A549 (cell line): ENCODE data around the gene MADCAM1. TPM values are rescaled to one million over a fixed set of nuclear protein-coding genes. Genes with fewer than 3 reads are reported as not detected.

Experiments used
- ATAC-seq, 2 experiments: fragments of 200-7000 bp in 1 of 2; fragments of >200 bp in 1 of 2; cut with Nextera tagmentation in 1 of 2; cut with Tn5 transposase in 1 of 2; 3 replicates each; pipeline versions ENCODE4 v1.8.0 to v1.9.1; 2018 to 2020; ENCODE audit warnings: mild to moderate bottlenecking in 1 of 2, moderate library complexity in 1 of 2
- CTCF ChIA-PET: fragments of 300-600 bp; sonication (Branson Sonifier 250); formaldehyde crosslinking; extraction: SDS; loops from one replicate; lab custom pipeline; 2021; ENCODE audit warnings: antibody characterized with exemption, inconsistent platforms; lab: Yijun Ruan, JAX
- POLR2A ChIA-PET: fragments of 350-600 bp; formaldehyde crosslinking; extraction: SDS; loops from one replicate; lab custom pipeline; 2021; ENCODE audit warnings: antibody characterized with exemption, inconsistent platforms; lab: Yijun Ruan, JAX
- DNase-seq, 2 experiments: peaks; one replicate each; pipeline versions ENCODE4 v3.0.0 to v3.0.0-alpha.2; 2011 to 2016; ENCODE audit warnings: low read depth in 1 of 2, low spot score in 1 of 2
- FAIRE-seq: peaks from 2 replicates; lab custom pipeline; 2011; peaks lifted over from hg19 to GRCh38; lab: Jason Lieb, UNC
- H3K27ac ChIP-seq, 2 experiments: fragments of >200 bp; sonication (Bioruptor Twin); formaldehyde crosslinking; 3 replicates each; pipeline ENCODE4 v1.5.1; 2016 to 2017
- H3K4me1 ChIP-seq: fragments of >200 bp; sonication (Bioruptor Twin); formaldehyde crosslinking; 3 replicates; pipeline ENCODE4 v1.6.1; 2016
- H3K4me2 ChIP-seq: fragments of >200 bp; sonication (Bioruptor Twin); formaldehyde crosslinking; 3 replicates; pipeline ENCODE4 v1.6.1; 2016
- H3K4me3 ChIP-seq: fragments of >200 bp; sonication (Bioruptor Twin); formaldehyde crosslinking; 3 replicates; pipeline ENCODE4 v1.5.1; 2016
- H3K9me3 ChIP-seq: fragments of >200 bp; sonication (Bioruptor Twin); formaldehyde crosslinking; 3 replicates; pipeline ENCODE4 v1.6.1; 2016
- BHLHE40 ChIP-seq: IDR thresholded peaks from 2 replicates; pipeline ENCODE4 v1.6.1; 2012; ENCODE audit warnings: low read depth, low read length, inconsistent platforms
- CHD2 ChIP-seq: fragments of 150-350 bp; IDR thresholded peaks from 2 replicates; pipeline ENCODE4 v1.6.1; 2014; ENCODE audit warnings: low read length; ENCODE audit not compliant: partially characterized antibody
- EHMT2 ChIP-seq: fragments of 200-600 bp; sonication (generic); IDR thresholded peaks from 2 replicates; pipeline ENCODE4 v1.6.1; 2016; ENCODE audit warnings: antibody characterized with exemption, low read depth, mild to moderate bottlenecking, moderate library complexity
- ESRRA ChIP-seq: fragments of 150-350 bp; IDR thresholded peaks from 2 replicates; pipeline ENCODE4 v1.6.1; 2014; ENCODE audit warnings: mild to moderate bottlenecking, low read length, borderline replicate concordance
- FOXS1 ChIP-seq: fragments of 250-450 bp; sonication (Bioruptor Pico); IDR thresholded peaks from 2 replicates; pipeline ENCODE4 v1.5.0; 2020; ENCODE audit warnings: mild to moderate bottlenecking, moderate library complexity
- GATA3 ChIP-seq: IDR thresholded peaks from 2 replicates; pipeline ENCODE4 v1.6.1; 2012; ENCODE audit warnings: borderline replicate concordance
- HOXB13 ChIP-seq: fragments of 250-450 bp; sonication (Bioruptor Pico); IDR thresholded peaks from 2 replicates; pipeline ENCODE4 v1.5.0; 2020; ENCODE audit warnings: low read depth, mild to moderate bottlenecking, moderate library complexity
- MAZ ChIP-seq: fragments of 150-350 bp; IDR thresholded peaks from 2 replicates; pipeline ENCODE4 v1.6.1; 2014; ENCODE audit warnings: antibody characterized with exemption, low read depth, low read length, borderline replicate concordance
- NFE2L2 ChIP-seq: fragments of 150-350 bp; conservative IDR thresholded peaks from 2 replicates; pipeline ENCODE4 v1.6.1; 2014; ENCODE audit warnings: low read length
- NR3C1 ChIP-seq: fragments of >200 bp; sonication (Bioruptor Twin); formaldehyde crosslinking; IDR thresholded peaks from 3 replicates; pipeline ENCODE4 v1.6.1; 2017
- RARB ChIP-seq: fragments of 250-450 bp; sonication (Bioruptor Pico); IDR thresholded peaks from 2 replicates; pipeline ENCODE4 v1.8.0; 2021; ENCODE audit warnings: mild to moderate bottlenecking, moderate library complexity
- RFX5 ChIP-seq: fragments of 450-650 bp; IDR thresholded peaks from 2 replicates; pipeline ENCODE4 v1.7.1; 2014; ENCODE audit warnings: antibody characterized with exemption, mild to moderate bottlenecking, moderate library complexity
- ZFP36 ChIP-seq: fragments of 450-650 bp; IDR thresholded peaks from 2 replicates; pipeline ENCODE4 v1.6.1; 2014; ENCODE audit warnings: borderline replicate concordance; ENCODE audit not compliant: partially characterized antibody
- ZNF302 ChIP-seq: fragments of 250-450 bp; sonication (Bioruptor Pico); IDR thresholded peaks from 2 replicates; pipeline ENCODE4 v1.9.0; 2021; ENCODE audit warnings: inconsistent platforms, mild to moderate bottlenecking, moderate library complexity
- WGBS: methylation state at CpG from one replicate; pipeline ENCODE4 v1.1.6; 2017; ENCODE audit errors: missing lambda C conversion rate; 5-methylcytosine and 5-hydroxymethylcytosine counted together
- polyA plus RNA-seq, 4 experiments: library from polyadenylated mRNA; depleted of rRNA in 3 of 4; stranded (reverse); fragments of >200 nt; fragmentation: RNase III in 1 of 4; extraction: RNeasy Plus Mini Kit Qiagen cat#74134 plus additional on column Dnase treatment in 1 of 4; gene quantifications; 2 replicates in 3 of 4; 3 replicates in 1 of 4; pipeline ENCODE4 v1.2.3, GENCODE V29; 2011 to 2017
- TF ChIP-seq, protein P1 (sequence below): fragments of >200 bp; sonication (Bioruptor Twin); formaldehyde crosslinking; IDR thresholded peaks from 3 replicates; pipeline ENCODE4 v1.6.1; 2016
- TF ChIP-seq, protein P2 (sequence below): fragments of >200 bp; sonication (Bioruptor Twin); formaldehyde crosslinking; IDR thresholded peaks from 2 replicates; pipeline ENCODE4 v1.6.1; 2016
- TF ChIP-seq, protein P3 (sequence below): fragments of 450-650 bp; IDR thresholded peaks from 2 replicates; pipeline ENCODE4 v1.6.1; 2014; ENCODE audit warnings: antibody characterized with exemption
- TF ChIP-seq, protein P4 (sequence below): fragments of 250-450 bp; sonication (Bioruptor Pico); IDR thresholded peaks from 2 replicates; pipeline ENCODE4 v1.5.0; 2020; ENCODE audit warnings: low read depth, mild to moderate bottlenecking, moderate library complexity

Gene MADCAM1
- polyA plus RNA-seq, 2 of the 4 experiments (the other 2 are of a cell fraction): 0.06 to 0.25 TPM

DNA sequence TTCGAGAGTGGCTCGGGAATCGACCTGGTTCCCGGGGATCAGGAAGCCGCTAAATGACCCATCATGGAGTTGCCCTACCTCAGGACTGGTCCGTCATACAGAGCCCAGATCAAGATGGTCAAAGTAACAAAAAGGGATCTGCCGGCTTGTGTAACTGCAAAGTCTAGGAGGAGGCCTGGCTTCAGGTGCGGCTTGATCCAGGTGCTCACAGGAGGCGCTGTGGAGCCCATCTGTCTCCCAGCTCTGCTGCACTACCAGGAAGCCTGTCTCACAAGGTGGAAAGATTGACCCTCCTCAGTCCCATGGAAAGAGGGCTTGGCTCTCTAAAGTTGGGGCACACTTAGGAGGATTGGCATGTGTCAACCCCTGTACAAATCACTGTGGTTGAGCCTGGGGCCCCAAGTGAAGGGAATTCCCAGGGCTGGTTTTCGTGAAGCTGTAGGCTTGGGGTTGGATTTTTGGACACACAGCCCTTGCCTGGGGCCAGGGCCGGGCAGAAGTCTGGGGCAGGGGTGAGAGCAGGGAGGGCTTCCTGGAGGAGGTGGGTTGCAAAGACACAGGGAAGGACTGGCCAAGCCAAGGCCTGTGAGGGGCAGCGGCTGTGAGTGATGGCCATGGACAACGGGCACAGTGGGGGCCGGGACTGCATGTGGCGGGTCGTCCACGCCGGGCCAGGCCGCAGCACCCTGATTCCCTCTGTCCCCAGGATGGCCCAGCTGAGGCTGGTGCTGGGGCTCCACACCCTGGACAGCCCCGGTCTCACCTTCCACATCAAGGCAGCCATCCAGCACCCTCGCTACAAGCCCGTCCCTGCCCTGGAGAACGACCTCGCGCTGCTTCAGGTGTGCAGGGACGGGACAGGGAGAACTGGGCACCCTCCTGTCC, 51.8 kb downstream of the MADCAM1 start:
- Histone ChIP-seq H3K27ac (no peak overlapping the region), H3K4me1 (peaks cover 10% of the 10 kb centered on the region), H3K4me3 (no peak overlapping the region), H3K9me3 (no peaks in the 10 kb centered on the region), H3K4me2 (no peak overlapping the region)
- FAIRE-seq: no peak
- no peak for DNase-seq
- peak; percentile 75 for TF ChIP-seq ZFP36
- no peak for TF ChIP-seq GATA3
- 86% methylated on average over 12 of the region's 26 CpGs for WGBS
- peak in 1 of 2 experiments; percentile 7; a peak in 1 of 6 replicates for ATAC-seq
- CTCF ChIA-PET: no interaction called here
- POLR2A ChIA-PET: no interaction called here

DNA sequence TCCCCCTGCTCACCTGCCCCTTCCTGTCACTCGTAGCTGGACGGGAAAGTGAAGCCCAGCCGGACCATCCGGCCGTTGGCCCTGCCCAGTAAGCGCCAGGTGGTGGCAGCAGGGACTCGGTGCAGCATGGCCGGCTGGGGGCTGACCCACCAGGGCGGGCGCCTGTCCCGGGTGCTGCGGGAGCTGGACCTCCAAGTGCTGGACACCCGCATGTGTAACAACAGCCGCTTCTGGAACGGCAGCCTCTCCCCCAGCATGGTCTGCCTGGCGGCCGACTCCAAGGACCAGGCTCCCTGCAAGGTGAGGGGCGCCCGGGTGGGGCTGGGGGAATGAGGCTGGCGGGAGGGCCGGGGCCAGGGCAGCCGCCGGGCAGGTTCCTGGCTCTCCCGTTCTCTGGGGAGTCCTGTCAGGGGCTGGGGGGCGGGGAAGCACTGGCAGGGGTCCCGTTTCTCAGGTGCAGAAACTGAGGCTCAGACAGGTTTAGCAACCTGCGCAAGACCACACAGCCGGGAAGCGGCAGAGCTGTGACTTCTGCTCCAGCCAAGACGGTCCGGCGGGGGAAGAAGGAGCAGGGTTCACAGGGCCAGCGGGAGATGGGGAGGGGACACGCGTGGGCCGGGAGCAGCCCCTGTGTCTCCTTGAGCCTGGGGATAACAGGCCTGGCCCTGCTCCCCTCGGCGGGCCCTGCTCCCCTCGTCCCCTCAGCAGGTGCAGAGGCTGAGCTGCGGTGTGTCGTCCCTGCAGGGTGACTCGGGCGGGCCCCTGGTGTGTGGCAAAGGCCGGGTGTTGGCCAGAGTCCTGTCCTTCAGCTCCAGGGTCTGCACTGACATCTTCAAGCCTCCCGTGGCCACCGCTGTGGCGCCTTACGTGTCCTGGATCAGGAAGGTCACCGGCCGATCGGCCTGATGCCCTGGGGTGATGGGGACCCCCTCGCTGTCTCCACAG, 52.9 kb downstream of the MADCAM1 start:
- no peak overlapping the region for H3K27ac ChIP-seq
- TF ChIP-seq ZNF302 (CRISPR knock-in tag) (no peak), RARB (CRISPR knock-in tag) (no peak), FOXS1 (no peak), CHD2 (no peak), EHMT2 (no peak), NFE2L2 (no peak), HOXB13 (CRISPR knock-in tag) (no peak), ESRRA (no peak)
- TF ChIP-seq, protein P1, sequence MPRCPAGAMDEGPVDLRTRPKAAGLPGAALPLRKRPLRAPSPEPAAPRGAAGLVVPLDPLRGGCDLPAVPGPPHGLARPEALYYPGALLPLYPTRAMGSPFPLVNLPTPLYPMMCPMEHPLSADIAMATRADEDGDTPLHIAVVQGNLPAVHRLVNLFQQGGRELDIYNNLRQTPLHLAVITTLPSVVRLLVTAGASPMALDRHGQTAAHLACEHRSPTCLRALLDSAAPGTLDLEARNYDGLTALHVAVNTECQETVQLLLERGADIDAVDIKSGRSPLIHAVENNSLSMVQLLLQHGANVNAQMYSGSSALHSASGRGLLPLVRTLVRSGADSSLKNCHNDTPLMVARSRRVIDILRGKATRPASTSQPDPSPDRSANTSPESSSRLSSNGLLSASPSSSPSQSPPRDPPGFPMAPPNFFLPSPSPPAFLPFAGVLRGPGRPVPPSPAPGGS: no peak
- TF ChIP-seq, protein P2, sequence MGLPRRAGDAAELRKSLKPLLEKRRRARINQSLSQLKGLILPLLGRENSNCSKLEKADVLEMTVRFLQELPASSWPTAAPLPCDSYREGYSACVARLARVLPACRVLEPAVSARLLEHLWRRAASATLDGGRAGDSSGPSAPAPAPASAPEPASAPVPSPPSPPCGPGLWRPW: no peak
- TF ChIP-seq, protein P3, sequence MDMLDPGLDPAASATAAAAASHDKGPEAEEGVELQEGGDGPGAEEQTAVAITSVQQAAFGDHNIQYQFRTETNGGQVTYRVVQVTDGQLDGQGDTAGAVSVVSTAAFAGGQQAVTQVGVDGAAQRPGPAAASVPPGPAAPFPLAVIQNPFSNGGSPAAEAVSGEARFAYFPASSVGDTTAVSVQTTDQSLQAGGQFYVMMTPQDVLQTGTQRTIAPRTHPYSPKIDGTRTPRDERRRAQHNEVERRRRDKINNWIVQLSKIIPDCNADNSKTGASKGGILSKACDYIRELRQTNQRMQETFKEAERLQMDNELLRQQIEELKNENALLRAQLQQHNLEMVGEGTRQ: no peak
- no peak overlapping the region for H3K4me3 ChIP-seq
- peaks cover 10% of the 10 kb centered on the region for H3K4me1 ChIP-seq
- H3K4me2 ChIP-seq: no peak overlapping the region
- POLR2A ChIA-PET: no interaction called here
- WGBS: 93% methylated on average over 15 of the region's 52 CpGs
- H3K9me3 ChIP-seq: no peaks in the 10 kb centered on the region
- CTCF ChIA-PET: no interaction called here
- ATAC-seq (no peak; a peak in 1 of 6 replicates), FAIRE-seq (no peak), DNase-seq (no peak)

DNA sequence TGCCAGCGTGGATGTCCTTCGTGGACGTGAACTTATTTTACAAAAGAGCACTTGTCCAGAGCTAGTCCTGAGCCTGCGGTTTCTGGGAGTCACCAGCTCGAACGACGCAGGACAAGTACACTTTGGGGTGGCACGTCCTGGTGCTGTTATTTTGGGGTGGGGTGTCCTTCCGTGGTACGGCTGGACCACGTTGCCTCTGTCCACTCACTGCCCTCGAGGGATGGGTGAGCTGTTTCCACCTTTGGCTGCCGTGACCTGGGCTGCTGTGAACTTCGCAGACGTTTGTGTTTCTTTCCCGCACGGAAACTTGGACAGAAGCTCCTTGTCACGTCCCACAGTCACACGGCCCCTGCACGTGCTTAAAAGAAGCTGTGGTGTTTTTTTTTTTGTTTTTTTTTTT, 58.5 kb downstream of the MADCAM1 start:
- Histone ChIP-seq H3K4me3 (no peak overlapping the region), H3K4me2 (no peak overlapping the region), H3K27ac (peak overlapping the region in 1 of 2 experiments; percentile 80; a peak in 3 of 6 replicates), H3K9me3 (no peaks in the 10 kb centered on the region), H3K4me1 (peaks cover 28% of the 10 kb centered on the region)
- no peak for DNase-seq
- CTCF ChIA-PET: interaction anchor here (1.4 to 3.0 kb wide), 5 partner anchors 12 to 34 kb away, joined by 4 to 10 read pairs (median 6); partner anchors contain the start of gene CDC34
- no peak for TF ChIP-seq NFE2L2
- no peak for TF ChIP-seq EHMT2
- TF ChIP-seq RARB (CRISPR knock-in tag): no peak
- no peak for TF ChIP-seq BHLHE40
- no peak for TF ChIP-seq NR3C1
- TF ChIP-seq, protein P4, sequence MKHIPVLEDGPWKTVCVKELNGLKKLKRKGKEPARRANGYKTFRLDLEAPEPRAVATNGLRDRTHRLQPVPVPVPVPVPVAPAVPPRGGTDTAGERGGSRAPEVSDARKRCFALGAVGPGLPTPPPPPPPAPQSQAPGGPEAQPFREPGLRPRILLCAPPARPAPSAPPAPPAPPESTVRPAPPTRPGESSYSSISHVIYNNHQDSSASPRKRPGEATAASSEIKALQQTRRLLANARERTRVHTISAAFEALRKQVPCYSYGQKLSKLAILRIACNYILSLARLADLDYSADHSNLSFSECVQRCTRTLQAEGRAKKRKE (CRISPR knock-in tag): no peak
- no peak for TF ChIP-seq MAZ
- no peak for TF ChIP-seq RFX5
- no peak for TF ChIP-seq GATA3
- FAIRE-seq: no peak
- POLR2A ChIA-PET: interaction anchor here (0.6 to 2.0 kb wide), 3 partner anchors 17 to 284 kb away, joined by 3 to 16 read pairs (median 5); partner anchors contain the start of gene BSG
- 89% methylated on average over 19 of the region's 20 CpGs for WGBS
- ATAC-seq: no peak
